Activated CD8-positive, alpha-beta memory T cell treated with anti-CD3 and anti-CD28 coated beads, Interleukin-2, amount 50 U/mL, for 1 hour (primary cell): ENCODE results near the gene UNC5B.

ENCODE experiments used
- DNase-seq: peaks from one replicate; pipeline ENCODE4 v3.0.0-alpha.2; 2020; ENCODE audit errors: extremely low read depth

UNC5B gene

GRCh38 chr10:71212318-71213126 lies at the start of gene UNC5B:
Gene UNC5B, plus strand, starts transcription at chr10:71212570. Its CDS starts 416 bp downstream, at chr10:71212986.
- DNase-seq, result no peak

- DNase-seq, result no peak
These were observed 38.9 kb upstream of the UNC5B start for GRCh38 chr10:71173466-71173865.

DNA sequence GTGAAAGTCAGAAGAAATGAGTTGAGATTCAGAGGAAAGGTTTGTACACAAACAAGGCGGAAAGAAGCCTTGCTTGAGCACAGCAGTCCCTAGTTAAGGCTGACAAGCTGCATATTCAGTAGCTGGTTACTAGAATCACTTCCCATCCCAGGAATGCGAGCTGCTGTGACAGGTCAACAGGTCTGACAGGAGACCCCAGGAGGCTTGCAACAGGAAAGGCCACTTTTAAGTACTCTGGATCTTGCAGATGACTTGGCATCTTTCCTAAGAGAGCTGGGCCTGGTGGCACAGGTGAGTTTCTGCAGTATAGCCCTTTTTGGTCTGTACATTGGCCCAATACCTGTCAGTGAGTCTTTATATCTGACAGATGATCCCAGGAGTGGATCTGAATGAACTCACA lies 35.7 kb upstream of the UNC5B start:
- no peak for DNase-seq

DNA sequence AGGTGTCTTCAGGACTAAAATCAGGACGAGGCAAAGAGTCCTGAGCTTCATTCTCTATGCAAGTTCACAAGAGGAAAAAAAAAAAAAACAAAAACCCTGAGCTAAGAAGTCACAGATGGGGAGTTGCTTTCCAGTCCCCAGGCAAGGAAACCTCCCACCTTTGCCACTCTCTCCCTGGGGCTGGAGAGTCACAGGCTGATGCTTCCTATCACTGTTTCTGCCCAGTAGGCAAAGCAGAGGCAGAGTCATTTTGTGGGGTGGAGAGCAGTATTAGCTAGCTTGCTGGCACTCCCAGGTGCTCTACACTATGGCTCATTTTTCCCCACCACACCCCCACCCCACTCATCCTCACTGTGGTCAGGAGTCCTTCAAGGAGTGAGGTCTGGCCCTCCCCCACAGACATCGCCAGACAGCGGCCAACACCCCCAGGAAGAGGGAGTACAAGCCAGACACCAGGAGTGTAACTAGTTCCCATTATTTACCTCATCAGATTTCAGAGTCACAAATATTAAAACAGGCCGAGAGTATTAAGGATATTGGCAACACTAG lies 34.6 kb upstream of the UNC5B start:
- DNase-seq, result no peak

- no peak for DNase-seq
These were observed 33.5 kb upstream of the UNC5B start for GRCh38 chr10:71178880-71179279.

DNA sequence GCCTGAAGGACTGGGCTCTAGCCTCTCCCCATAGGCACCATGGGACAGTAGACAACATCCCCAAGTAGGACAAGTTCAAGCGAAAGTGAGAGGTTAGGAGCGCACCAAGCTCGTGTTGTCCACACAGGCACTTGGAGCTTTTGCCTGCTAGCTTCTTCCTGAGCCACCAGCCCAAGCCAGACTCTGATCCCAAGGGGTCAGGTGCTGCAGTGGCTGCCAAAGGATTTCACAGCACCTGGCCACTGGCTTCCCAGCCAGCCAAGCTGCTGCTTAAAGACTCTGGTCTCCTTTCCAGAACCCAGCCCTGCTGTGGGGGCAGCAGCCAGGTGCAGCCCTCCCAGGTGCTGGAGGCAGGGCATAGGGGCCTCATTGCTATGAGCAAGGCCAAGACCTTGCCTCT lies 33.0 kb upstream of the UNC5B start:
- no peak for DNase-seq

DNA sequence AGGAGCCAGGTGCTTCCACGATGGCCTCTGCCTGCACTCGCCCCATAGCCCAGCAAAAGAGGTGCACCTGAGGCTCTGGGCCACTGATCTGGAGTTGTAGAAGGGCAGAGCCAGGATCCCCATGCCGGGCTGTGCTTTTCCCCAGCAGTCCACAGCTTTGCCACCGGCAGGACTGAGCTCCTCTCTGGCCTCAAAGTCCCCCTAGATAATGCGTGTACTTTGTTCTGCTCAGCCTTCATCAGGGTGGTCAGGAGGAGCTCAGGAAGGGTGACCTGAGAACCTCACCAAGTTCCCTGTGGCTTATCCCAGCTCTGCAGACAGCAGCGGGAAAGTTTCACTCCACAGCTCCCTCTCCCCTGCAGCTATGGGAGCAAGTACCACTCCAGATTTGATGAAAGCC lies 27.9 kb upstream of the UNC5B start:
- DNase-seq, result no peak

GRCh38 chr10:71185209-71185608 lies 27.2 kb upstream of the UNC5B start:
- DNase-seq, result no peak

- no peak for DNase-seq
These were observed 25.2 kb upstream of the UNC5B start for GRCh38 chr10:71187197-71187596.

DNA sequence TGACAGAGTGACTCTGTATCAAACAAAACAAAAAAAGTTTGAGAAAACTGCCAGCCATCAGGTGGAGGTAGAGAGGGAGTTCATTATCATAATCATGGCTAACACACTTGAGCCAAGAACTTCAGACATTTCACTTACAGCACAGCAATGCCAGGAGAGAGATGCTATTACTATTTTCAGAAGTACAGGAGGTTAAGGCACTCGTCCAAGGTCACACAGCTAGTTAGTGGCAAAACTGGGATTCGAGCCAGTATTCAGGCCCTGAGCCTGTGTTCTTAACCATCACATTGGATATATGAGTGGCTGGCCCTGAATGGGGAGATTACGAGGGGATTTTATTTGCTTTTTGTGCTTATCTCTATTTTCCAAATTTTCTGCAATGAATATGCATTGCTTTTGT lies 24.8 kb upstream of the UNC5B start:
- DNase-seq, result no peak

DNA sequence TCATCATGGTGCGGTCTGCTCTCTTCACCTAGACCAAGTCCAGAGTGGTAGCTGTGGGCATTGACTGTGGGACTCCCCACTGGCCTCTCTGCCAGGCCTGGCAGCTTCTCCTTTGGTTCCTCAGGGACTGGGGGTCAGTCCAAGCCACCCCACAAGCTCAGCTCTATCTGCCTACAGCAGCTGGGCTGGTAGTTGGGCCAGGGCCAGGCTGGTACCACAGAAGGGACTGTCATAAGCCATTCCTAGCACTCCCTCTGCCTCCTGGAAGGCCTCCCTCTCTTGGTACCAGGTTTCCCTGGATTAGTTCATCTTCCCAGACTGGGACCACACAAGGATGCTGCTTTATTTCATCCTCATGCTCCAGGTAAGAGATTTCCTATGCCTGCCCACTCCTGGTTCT lies 24.2 kb upstream of the UNC5B start:
- no peak for DNase-seq

- DNase-seq, result no peak
These were observed 21.4 kb upstream of the UNC5B start for GRCh38 chr10:71191019-71191418.

GRCh38 chr10:71191551-71192076 lies 20.8 kb upstream of the UNC5B start:
- DNase-seq, result no peak

- DNase-seq, result no peak
These were observed 18.9 kb upstream of the UNC5B start for GRCh38 chr10:71193516-71193915.

DNA sequence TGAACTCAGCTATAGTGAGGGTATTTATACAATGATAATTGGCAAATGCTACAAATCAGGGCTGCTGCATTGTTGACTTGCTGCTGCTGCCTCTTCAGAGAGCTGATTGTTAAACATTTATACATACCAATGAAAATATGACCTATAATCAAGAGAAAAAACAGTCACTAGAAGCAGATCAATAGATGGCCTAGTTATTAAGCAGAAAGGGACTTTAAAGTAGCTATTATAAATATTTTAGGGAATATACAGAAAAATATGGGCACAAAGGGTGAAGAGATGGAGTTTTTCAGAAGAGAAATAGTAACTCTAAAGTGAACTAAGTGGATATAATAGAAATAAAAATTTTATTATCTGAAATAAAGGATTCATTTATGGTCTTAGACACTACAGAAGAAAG lies 14.4 kb upstream of the UNC5B start:
- no peak for DNase-seq

DNA sequence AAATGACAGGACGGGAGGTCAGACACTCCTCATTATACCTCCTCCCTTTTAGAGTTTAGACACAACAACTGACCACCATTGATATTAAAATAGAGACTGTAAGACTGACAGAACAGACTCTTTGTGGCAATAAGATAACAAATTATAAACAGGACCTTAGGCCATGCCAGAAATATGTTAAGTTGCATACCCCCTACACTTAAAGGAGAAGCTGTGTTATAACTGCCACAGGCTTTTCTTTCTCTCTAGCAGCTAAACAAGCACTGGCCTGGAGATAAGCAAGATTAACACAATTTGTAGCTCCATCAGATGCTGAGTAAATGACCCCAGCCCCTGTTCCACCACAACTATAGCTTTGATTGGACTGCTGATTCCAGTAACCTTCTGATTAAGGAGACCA lies 10.5 kb upstream of the UNC5B start:
- DNase-seq, result no peak

DNA sequence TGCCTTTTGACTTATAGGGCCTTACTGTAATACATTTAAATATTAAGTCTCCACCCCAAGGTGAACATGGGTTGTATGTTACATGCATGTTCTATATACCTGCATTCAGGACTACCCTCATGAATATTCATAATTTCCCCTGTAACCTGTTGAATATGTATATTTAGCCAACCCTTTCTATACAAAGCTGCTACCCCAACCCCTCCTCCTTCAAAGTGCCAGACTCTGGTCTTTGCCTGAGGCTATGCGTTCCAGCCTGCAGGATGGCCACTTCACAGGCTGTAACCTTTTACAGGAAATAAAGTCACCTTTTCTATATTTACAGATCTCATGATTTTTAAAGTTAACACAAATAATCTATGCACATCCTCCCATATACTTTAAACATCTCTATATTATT lies 10.1 kb upstream of the UNC5B start:
- DNase-seq, result no peak

- no peak for DNase-seq
These were observed 9.2 kb upstream of the UNC5B start for GRCh38 chr10:71203124-71203523.

DNA sequence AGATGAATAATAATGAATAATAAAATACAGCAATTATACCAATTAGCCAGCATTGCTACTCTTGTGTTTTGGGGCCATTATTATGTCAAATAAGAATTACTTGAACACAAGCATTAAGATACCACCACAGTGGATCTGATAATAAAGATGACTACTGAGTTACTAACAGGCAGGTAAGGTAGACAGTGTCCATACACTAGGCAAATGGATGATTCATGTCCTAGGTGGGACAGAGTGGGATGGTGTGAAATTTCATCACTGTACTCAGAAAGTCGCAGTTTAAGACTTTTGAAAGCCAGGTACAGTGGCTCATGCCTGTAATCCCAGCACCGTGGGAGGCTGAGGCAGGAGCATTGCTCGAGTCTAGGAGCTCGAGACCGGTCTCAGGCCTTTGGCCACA lies 8.7 kb upstream of the UNC5B start:
- no peak for DNase-seq

DNA sequence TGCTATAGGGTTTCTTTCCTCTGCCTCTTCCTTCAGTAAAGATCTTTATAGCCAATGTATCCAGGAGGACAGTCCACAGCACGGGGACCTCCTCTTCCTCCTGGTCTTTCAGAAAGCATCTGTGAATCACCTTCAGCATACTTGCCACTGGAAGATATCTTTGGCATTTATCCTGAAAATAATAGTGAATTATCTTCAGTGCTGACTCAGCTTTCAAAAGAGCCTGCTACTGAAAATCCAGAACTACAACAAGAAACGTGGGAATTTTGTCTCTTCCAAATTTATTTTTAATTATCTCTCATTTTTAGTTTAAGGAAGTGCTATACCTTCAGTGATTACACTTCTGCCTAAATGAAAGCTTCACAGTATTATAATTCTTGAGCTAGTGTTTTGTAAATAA lies 7.6 kb upstream of the UNC5B start:
- no peak for DNase-seq

GRCh38 chr10:71205468-71205867 lies 6.9 kb upstream of the UNC5B start:
- no peak for DNase-seq

DNA sequence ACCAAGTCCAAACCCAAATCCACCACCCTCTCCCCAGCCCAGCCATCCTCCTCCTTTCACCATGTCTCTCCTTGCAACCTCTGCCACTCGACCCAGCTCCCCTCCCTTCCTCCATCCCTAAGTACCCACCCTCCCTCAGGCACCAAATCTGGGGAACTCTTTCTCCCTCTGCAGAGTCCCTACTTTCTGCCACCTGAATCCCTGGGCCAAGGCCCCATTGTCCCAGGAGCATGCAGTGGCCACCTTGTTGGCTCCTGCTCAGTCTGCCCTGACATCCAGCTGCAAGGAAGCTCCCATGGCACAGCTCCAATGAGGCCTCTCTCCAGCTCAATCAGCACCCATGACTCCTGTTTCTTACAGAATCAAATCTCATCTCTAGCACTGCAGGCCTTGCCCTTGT lies 5.5 kb upstream of the UNC5B start:
- no peak for DNase-seq

DNA sequence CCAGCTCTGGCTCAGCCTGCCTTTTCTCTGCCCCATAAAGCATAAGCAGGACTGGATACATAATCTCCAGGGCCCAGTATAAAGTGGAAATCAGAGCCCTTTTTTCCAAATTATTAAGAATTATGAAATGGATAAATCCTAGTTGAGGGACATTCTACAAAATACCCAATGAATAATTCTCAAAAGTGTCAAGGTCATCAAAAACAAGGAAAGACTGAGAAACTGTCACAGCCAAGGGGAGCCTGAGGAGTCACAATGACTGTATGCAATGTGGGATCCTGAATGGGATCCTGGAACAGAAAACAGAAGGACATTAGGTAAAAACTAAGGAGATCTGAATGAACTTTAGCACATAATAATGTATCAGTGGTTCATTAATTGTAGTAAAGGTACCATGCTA lies 4.8 kb upstream of the UNC5B start:
- DNase-seq, result no peak

- no peak for DNase-seq
These were observed 3.0 kb upstream of the UNC5B start for GRCh38 chr10:71209352-71209715.
